ENCODE results near the gene NBAS.

Gene NBAS

DNA sequence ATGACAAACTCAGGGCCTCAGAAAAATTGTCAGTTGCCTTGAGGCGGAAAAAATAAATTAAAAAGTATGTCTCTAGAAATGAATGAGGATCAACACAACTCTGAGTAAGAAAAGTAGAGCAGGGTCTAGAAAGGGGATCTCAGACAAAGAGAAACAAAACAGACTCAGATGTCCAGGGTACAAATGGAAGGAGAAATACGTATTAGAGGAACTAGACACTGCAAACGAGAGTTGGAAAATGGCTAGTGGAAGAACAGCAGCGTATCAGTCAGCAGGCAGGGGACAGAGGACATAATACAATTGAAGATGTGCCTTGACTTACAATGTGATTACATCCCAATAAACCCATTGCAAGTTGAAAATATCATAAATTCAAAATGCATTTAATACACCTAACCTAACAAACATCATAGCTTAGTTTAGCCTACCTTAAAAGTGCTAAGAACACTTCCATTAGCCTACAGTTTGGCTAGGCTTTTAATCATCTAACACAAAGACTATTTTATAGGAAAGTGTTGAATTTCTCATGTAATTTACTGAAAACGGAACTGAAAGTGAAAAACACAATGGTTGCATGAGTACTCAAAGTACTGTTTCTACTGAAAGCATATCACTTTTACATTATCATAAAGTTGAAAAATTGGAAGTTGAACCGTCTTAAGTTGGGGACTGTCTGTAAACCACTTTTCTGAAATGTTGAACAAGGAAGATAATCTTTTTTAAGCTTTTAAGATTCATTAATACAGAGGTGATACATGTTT, 182.8 kb downstream of the NBAS start:
- H3K36me3 ChIP-seq (ENCODE audit: control insufficient read depth in 2 of 2, insufficient read depth in 1 of 2, low read length in 2 of 2), result no peaks in the 10 kb centered on the region
- no peak for TF ChIP-seq ZNF112 (tag by site-specific recombination; IDR thresholded peaks at IDR 0.05)
- TF ChIP-seq ZNF23 (tag by site-specific recombination; IDR thresholded peaks at IDR 0.05; ENCODE audit: borderline replicate concordance), result no peak
- TF ChIP-seq ZNF621 (tag by site-specific recombination; IDR thresholded peaks at IDR 0.05), result no peak
- no peak for TF ChIP-seq SP7 (tag by site-specific recombination; IDR thresholded peaks at IDR 0.05)
- TF ChIP-seq ZNF704 (tag by site-specific recombination; IDR thresholded peaks at IDR 0.05), result no peak
- no peak for TF ChIP-seq BCL11B (tag by site-specific recombination; IDR thresholded peaks at IDR 0.05; ENCODE audit: low read depth)
- no peak for TF ChIP-seq SP3 (tag by site-specific recombination; IDR thresholded peaks at IDR 0.05)
- no peak for TF ChIP-seq ZNF707 (tag by site-specific recombination; IDR thresholded peaks at IDR 0.05)
- TF ChIP-seq ZNF133 (tag by site-specific recombination; IDR thresholded peaks at IDR 0.05), result no peak
- TF ChIP-seq, protein P1, sequence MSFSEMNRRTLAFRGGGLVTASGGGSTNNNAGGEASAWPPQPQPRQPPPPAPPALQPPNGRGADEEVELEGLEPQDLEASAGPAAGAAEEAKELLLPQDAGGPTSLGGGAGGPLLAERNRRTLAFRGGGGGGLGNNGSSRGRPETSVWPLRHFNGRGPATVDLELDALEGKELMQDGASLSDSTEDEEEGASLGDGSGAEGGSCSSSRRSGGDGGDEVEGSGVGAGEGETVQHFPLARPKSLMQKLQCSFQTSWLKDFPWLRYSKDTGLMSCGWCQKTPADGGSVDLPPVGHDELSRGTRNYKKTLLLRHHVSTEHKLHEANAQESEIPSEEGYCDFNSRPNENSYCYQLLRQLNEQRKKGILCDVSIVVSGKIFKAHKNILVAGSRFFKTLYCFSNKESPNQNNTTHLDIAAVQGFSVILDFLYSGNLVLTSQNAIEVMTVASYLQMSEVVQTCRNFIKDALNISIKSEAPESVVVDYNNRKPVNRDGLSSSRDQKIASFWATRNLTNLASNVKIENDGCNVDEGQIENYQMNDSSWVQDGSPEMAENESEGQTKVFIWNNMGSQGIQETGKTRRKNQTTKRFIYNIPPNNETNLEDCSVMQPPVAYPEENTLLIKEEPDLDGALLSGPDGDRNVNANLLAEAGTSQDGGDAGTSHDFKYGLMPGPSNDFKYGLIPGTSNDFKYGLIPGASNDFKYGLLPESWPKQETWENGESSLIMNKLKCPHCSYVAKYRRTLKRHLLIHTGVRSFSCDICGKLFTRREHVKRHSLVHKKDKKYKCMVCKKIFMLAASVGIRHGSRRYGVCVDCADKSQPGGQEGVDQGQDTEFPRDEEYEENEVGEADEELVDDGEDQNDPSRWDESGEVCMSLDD (tag by site-specific recombination; IDR thresholded peaks at IDR 0.05), result no peak
- no peaks in the 10 kb centered on the region for H3K9me3 ChIP-seq (ENCODE audit: control insufficient read depth, insufficient read depth, low read depth, low read length)
- no peak overlapping the region for H3K4me3 ChIP-seq (ENCODE audit: low read depth, low read length)
- ChIA-PET CTCF (interaction anchor here (0.7 kb wide), 1 partner anchor 214 kb away, joined by 3 read pairs; no protein-coding TSS in a partner anchor), POLR2A (no interaction called here)
- H3K27ac ChIP-seq (ENCODE audit: extremely low read depth, low read depth, low read length), result no peak overlapping the region
- H3K4me1 ChIP-seq (ENCODE audit: control insufficient read depth, insufficient read depth, low read length), result peaks cover 5% of the 10 kb centered on the region; the same call in 1 of the 2 replicates

DNA sequence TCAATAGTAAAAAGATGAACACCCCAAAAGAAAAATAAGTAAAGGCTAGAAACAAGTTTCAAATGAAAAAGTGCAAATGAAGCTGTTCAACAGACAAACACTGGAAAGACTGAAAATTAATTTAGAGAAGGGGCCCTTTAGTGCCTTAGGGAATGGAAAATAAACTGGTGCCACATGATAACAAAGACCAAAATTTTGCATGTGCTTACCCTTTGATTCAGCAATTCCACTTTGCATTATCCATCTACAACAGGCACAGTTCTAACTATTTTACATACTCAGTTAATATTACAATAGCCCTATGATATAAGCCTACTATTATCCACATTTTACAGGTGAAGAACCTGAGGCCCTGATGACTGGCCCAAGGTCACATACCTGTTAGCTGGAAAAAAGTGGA, 183.9 kb downstream of the NBAS start:
- ChIA-PET CTCF (no interaction called here), POLR2A (no interaction called here)
- Histone ChIP-seq H3K4me1 (ENCODE audit: control insufficient read depth, insufficient read depth, low read length) (peaks cover 5% of the 10 kb centered on the region; the same call in 1 of the 2 replicates), H3K36me3 (ENCODE audit: control insufficient read depth in 2 of 2, insufficient read depth in 1 of 2, low read length in 2 of 2) (no peaks in the 10 kb centered on the region), H3K27ac (ENCODE audit: extremely low read depth, low read depth, low read length) (no peak overlapping the region), H3K4me3 (ENCODE audit: low read depth, low read length) (no peak overlapping the region), H3K9me3 (ENCODE audit: control insufficient read depth, insufficient read depth, low read depth, low read length) (no peaks in the 10 kb centered on the region)
- TF ChIP-seq, protein P2, sequence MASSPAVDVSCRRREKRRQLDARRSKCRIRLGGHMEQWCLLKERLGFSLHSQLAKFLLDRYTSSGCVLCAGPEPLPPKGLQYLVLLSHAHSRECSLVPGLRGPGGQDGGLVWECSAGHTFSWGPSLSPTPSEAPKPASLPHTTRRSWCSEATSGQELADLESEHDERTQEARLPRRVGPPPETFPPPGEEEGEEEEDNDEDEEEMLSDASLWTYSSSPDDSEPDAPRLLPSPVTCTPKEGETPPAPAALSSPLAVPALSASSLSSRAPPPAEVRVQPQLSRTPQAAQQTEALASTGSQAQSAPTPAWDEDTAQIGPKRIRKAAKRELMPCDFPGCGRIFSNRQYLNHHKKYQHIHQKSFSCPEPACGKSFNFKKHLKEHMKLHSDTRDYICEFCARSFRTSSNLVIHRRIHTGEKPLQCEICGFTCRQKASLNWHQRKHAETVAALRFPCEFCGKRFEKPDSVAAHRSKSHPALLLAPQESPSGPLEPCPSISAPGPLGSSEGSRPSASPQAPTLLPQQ (tag by site-specific recombination; IDR thresholded peaks at IDR 0.05), result no peak
- TF ChIP-seq ZNF677 (tag by site-specific recombination; IDR thresholded peaks at IDR 0.05) (no peak), ZNF274 (IDR thresholded peaks at IDR 0.05; ENCODE audit: low read length) (no peak), ZNF274 (tag by site-specific recombination; IDR thresholded peaks at IDR 0.05; ENCODE audit: borderline replicate concordance) (no peak), ZNF510 (tag by site-specific recombination; IDR thresholded peaks at IDR 0.05; ENCODE audit: insufficient replicate concordance) (no peak), SP3 (tag by site-specific recombination; IDR thresholded peaks at IDR 0.05) (no peak), ZFP37 (tag by site-specific recombination; IDR thresholded peaks at IDR 0.05) (no peak), ZNF16 (tag by site-specific recombination; IDR thresholded peaks at IDR 0.05; ENCODE audit: low read depth) (no peak), PRDM1 (tag by site-specific recombination; IDR thresholded peaks at IDR 0.05) (no peak), ZFP69B (tag by site-specific recombination; IDR thresholded peaks at IDR 0.05) (no peak), ZNF175 (tag by site-specific recombination; IDR thresholded peaks at IDR 0.05) (no peak), KLF16 (tag by site-specific recombination; IDR thresholded peaks at IDR 0.05) (no peak)
